IgD-negative memory B cell (primary cell): ENCODE measurements around the gene TFCP2L1. TPM values are rescaled to one million over a fixed set of nuclear protein-coding genes. Genes with fewer than 3 reads are reported as not detected.
A peak's percentile ranks its signal among the peaks of the same experiment; 100 is the strongest.

ENCODE experiments used
- H3K27ac Mint-ChIP-seq, 3 donors: one replicate each; pipeline ENCODE4 v1.8.0; 2020 to 2022; ENCODE audit warnings: mild to moderate bottlenecking in 3 of 3, mixed read lengths in 3 of 3, moderate library complexity in 1 of 3
- H3K27me3 Mint-ChIP-seq: one replicate; pipeline ENCODE4 v1.8.0; 2021; ENCODE audit warnings: mixed read lengths
- H3K36me3 Mint-ChIP-seq: one replicate; pipeline ENCODE4 v1.8.0; 2020; ENCODE audit warnings: mild to moderate bottlenecking, mixed read lengths
- H3K4me1 Mint-ChIP-seq, 3 donors: one replicate each; pipeline ENCODE4 v1.8.0; 2020 to 2022; ENCODE audit warnings: mixed read lengths in 3 of 3, mild to moderate bottlenecking in 1 of 3
- H3K4me3 Mint-ChIP-seq, 4 donors: one replicate each; pipeline ENCODE4 v1.8.0; 2020 to 2022; ENCODE audit warnings: mild to moderate bottlenecking in 4 of 4, mixed read lengths in 4 of 4, moderate library complexity in 3 of 4
- H3K9me3 Mint-ChIP-seq, 3 donors: one replicate each; pipeline ENCODE4 v1.8.0; 2020 to 2021; ENCODE audit warnings: mixed read lengths in 3 of 3, mild to moderate bottlenecking in 1 of 3
- polyA plus RNA-seq: library from polyadenylated mRNA; unstranded; fragments of 300-500 nt; fragmentation: Illumina TruSeq; gene quantifications from one replicate; pipeline ENCODE4 v1.2.3, GENCODE V29; 2021

The TFCP2L1 gene
- polyA plus RNA-seq, 1 donor from 2014 or later, result 0.25 TPM

DNA sequence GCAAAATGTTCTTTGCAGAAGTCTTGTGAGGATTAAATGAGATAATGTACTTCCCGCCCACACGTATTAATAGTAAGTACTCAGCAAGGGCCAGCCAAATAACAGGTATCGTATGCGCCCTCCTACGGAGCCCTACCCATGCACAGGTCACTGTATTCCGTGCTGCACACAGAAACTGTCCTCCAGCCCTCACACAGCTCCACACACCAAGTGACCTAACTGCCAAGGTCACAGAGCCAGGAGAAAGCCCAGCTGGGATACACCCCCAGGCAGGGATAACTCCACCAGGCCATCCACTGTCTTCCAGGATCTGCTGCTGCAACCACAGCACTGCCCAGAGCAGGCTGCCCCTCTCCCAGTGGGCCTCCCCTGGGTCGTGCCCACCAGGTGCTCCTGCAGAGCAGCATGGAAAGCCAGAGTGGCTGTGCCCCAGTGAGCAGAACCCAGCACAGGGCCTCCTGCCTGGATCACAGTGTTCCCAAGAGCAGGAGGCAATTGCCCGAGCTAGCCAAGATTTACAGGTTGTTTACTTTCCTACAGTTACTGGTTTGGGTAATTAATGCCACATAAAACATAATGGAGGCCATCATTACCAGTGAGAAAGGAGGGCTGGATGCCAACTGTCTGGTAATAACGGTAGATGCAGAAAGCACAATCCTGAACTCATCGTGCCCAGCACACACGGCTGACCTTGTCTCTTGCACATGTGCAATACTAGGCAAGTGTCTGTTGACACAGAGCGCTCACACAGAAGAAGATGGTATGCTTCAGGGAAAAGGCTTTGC, 24.4 kb downstream of the TFCP2L1 start:
- Mint-ChIP-seq H3K27me3 (peaks cover 2% of the 10 kb centered on the region), H3K36me3 (no peaks in the 10 kb centered on the region), H3K9me3 (peaks cover 0 to 2% (median 0%) of the 10 kb centered on the region in 3 donors), H3K4me1 (no peaks in the 10 kb centered on the region), H3K27ac (no peak overlapping the region), H3K4me3 (no peak overlapping the region)

- Mint-ChIP-seq H3K4me3 (no peak overlapping the region), H3K27ac (no peak overlapping the region), H3K9me3 (peaks cover 0 to 2% (median 0%) of the 10 kb centered on the region in 3 donors), H3K36me3 (no peaks in the 10 kb centered on the region), H3K4me1 (no peaks in the 10 kb centered on the region), H3K27me3 (peaks cover 2% of the 10 kb centered on the region)
These were observed 27.0 kb downstream of the TFCP2L1 start for GRCh38 chr2:121258051-121258450.

- H3K27me3 Mint-ChIP-seq, result peaks cover 2% of the 10 kb centered on the region
- no peaks in the 10 kb centered on the region for H3K36me3 Mint-ChIP-seq
- peak overlapping the region in 1 of 4 donors; percentile 75 for H3K4me3 Mint-ChIP-seq
- H3K4me1 Mint-ChIP-seq, result no peaks in the 10 kb centered on the region
- peaks cover 0 to 2% (median 0%) of the 10 kb centered on the region in 3 donors for H3K9me3 Mint-ChIP-seq
- no peak overlapping the region for H3K27ac Mint-ChIP-seq
These were observed 27.5 kb downstream of the TFCP2L1 start for GRCh38 chr2:121257480-121257840.

- Mint-ChIP-seq H3K27ac (no peak overlapping the region), H3K36me3 (no peaks in the 10 kb centered on the region), H3K9me3 (peaks cover 0 to 2% (median 0%) of the 10 kb centered on the region in 3 donors), H3K4me1 (no peaks in the 10 kb centered on the region), H3K4me3 (no peak overlapping the region), H3K27me3 (peaks cover 2% of the 10 kb centered on the region)
These were observed 28.1 kb downstream of the TFCP2L1 start for GRCh38 chr2:121256720-121257479.

DNA sequence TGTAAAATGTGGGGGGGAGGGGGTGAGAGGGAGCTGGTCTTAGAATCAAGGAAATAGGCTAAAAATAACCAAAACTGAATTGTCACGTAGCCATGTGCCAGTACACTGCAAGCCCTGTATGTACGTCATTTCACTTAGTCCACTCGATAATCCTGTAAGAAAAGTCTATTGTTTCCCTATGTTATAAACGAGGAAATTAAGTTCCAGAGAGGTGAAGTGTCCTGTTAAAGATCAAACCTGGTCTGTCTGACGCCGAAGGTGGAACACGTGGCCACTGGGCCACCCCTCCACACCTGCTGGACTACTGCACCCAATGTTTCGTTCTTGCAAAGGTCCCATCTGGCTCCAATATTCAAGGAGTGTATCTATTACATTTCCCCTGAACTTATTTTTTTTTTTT, 29.6 kb downstream of the TFCP2L1 start:
- Mint-ChIP-seq H3K27ac (no peak overlapping the region), H3K36me3 (no peaks in the 10 kb centered on the region), H3K27me3 (peaks cover 2% of the 10 kb centered on the region), H3K9me3 (peaks cover 0 to 2% (median 0%) of the 10 kb centered on the region in 3 donors), H3K4me3 (no peak overlapping the region), H3K4me1 (no peaks in the 10 kb centered on the region)

- H3K27ac Mint-ChIP-seq, result no peak overlapping the region
- no peak overlapping the region for H3K4me3 Mint-ChIP-seq
- no peaks in the 10 kb centered on the region for H3K4me1 Mint-ChIP-seq
- H3K36me3 Mint-ChIP-seq, result no peaks in the 10 kb centered on the region
- H3K27me3 Mint-ChIP-seq, result peaks cover 2% of the 10 kb centered on the region
- H3K9me3 Mint-ChIP-seq, result peaks cover 0 to 2% (median 0%) of the 10 kb centered on the region in 3 donors
These were observed 30.3 kb downstream of the TFCP2L1 start for GRCh38 chr2:121254748-121255147.

DNA sequence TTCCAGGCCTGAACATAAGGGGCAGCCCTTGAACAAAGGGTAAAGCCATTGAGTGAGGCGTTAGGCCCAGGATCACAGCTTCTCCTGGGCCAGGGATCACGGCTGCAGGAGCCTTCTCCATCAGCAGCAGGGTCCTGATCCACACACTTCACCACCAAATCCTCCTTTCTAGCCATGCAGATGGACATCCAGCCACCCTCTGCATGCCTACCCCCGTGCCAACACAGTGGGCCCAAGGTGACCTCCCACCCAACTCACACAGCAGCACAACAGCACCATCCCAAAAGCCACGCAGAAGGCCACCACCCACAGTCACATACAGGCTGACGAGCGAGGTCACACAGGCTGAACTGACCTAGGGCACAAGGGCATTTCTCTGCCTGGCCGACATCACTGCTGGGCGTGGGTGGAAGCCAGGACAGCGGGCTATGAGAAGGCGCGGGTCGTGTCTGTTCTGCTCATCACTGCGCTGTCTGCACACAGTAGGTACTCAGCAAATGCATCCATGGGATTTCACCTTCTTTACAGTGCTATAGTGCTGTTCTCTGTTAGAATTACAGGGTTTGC, 31.2 kb downstream of the TFCP2L1 start:
- H3K27ac Mint-ChIP-seq, result no peak overlapping the region
- peaks cover 2% of the 10 kb centered on the region for H3K27me3 Mint-ChIP-seq
- H3K36me3 Mint-ChIP-seq, result no peaks in the 10 kb centered on the region
- no peaks in the 10 kb centered on the region for H3K4me1 Mint-ChIP-seq
- H3K9me3 Mint-ChIP-seq, result peaks cover 0 to 2% (median 0%) of the 10 kb centered on the region in 3 donors
- H3K4me3 Mint-ChIP-seq, result no peak overlapping the region

- Mint-ChIP-seq H3K27ac (no peak overlapping the region), H3K36me3 (no peaks in the 10 kb centered on the region), H3K9me3 (peaks cover 0 to 2% (median 0%) of the 10 kb centered on the region in 3 donors), H3K4me1 (no peaks in the 10 kb centered on the region), H3K27me3 (no peaks in the 10 kb centered on the region), H3K4me3 (no peak overlapping the region)
These were observed 31.9 kb downstream of the TFCP2L1 start for GRCh38 chr2:121253021-121253673.

GRCh38 chr2:121251497-121251896, 33.5 kb downstream of the TFCP2L1 start:
- Mint-ChIP-seq H3K9me3 (peaks cover 0 to 2% (median 0%) of the 10 kb centered on the region in 3 donors), H3K27ac (no peak overlapping the region), H3K36me3 (no peaks in the 10 kb centered on the region), H3K4me1 (peaks cover 0 to 2% (median 0%) of the 10 kb centered on the region in 3 donors), H3K27me3 (no peaks in the 10 kb centered on the region), H3K4me3 (no peak overlapping the region)

DNA sequence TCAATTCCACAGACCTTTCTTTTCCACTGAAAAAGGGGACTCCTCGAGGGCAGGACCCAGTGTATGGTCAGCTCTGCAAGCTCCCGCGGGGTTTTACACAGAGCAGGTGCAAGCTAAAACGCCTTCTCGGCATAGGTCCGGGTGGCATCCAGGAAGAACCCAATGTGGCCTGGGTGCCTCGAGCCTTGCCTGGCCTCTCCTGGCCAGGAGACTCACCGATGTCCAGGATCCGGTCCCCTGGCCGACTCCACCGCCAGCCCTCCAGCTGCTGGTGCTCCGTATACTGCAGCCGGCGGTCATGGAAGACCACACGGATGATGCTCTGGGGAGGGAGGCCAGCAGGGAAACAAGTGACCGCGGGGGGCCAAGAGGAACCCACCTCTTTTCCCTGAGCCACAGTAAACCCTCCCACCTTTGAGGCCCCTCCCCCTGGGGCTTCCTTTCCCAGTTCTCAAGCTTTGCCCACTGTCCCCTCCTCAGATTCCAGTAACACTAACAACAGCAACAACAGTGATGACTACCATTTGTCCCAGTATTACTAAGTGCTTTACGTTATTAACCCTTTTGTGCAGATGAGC, 36.1 kb downstream of the TFCP2L1 start:
- no peak overlapping the region for H3K4me3 Mint-ChIP-seq

GRCh38 chr2:121247971-121248370, 37.0 kb downstream of the TFCP2L1 start:
- H3K27ac Mint-ChIP-seq, result no peak overlapping the region

More for the DNA sequence above, 36.1 kb downstream of the TFCP2L1 start:
- no peak overlapping the region for H3K27ac Mint-ChIP-seq
- no peaks in the 10 kb centered on the region for H3K9me3 Mint-ChIP-seq
- H3K4me1 Mint-ChIP-seq, result peaks cover 0 to 2% (median 0%) of the 10 kb centered on the region in 3 donors
- no peaks in the 10 kb centered on the region for H3K27me3 Mint-ChIP-seq
- no peaks in the 10 kb centered on the region for H3K36me3 Mint-ChIP-seq

DNA sequence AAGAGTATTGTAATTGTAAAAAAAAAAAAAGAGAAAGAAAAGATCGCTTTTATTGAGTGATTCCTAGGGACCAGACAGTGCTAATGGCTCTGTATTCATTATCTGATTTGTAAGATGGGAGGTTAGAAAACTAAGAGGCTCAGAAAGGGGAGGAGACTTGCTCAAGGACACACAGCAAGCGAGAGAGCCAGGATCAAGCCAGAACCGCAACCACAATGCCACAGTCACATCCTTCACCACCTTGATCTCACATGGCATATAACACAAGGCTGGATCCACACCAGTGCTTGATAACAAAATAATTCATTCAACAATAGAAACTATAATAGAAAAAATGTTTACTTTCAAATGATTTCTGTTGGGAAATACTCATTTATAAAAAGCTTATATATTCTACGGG, 37.5 kb downstream of the TFCP2L1 start:
- H3K27me3 Mint-ChIP-seq, result no peaks in the 10 kb centered on the region
- H3K4me1 Mint-ChIP-seq, result peaks cover 0 to 2% (median 0%) of the 10 kb centered on the region in 3 donors
- H3K36me3 Mint-ChIP-seq, result no peaks in the 10 kb centered on the region
- H3K4me3 Mint-ChIP-seq, result no peak overlapping the region
- H3K27ac Mint-ChIP-seq, result no peak overlapping the region
- no peaks in the 10 kb centered on the region for H3K9me3 Mint-ChIP-seq

More at GRCh38 chr2:121247971-121248370, 37.0 kb downstream of the TFCP2L1 start:
- Mint-ChIP-seq H3K4me3 (no peak overlapping the region), H3K9me3 (no peaks in the 10 kb centered on the region), H3K27me3 (no peaks in the 10 kb centered on the region), H3K36me3 (no peaks in the 10 kb centered on the region), H3K4me1 (peaks cover 0 to 2% (median 0%) of the 10 kb centered on the region in 3 donors)

- H3K4me3 Mint-ChIP-seq, result no peak overlapping the region
- H3K27me3 Mint-ChIP-seq, result no peaks in the 10 kb centered on the region
- no peaks in the 10 kb centered on the region for H3K36me3 Mint-ChIP-seq
- H3K9me3 Mint-ChIP-seq, result no peaks in the 10 kb centered on the region
- H3K27ac Mint-ChIP-seq, result peak overlapping the region in 1 of 3 donors; percentile 47
- H3K4me1 Mint-ChIP-seq, result peaks cover 0 to 2% (median 0%) of the 10 kb centered on the region in 3 donors
These were observed 38.2 kb downstream of the TFCP2L1 start for GRCh38 chr2:121246704-121247255.

DNA sequence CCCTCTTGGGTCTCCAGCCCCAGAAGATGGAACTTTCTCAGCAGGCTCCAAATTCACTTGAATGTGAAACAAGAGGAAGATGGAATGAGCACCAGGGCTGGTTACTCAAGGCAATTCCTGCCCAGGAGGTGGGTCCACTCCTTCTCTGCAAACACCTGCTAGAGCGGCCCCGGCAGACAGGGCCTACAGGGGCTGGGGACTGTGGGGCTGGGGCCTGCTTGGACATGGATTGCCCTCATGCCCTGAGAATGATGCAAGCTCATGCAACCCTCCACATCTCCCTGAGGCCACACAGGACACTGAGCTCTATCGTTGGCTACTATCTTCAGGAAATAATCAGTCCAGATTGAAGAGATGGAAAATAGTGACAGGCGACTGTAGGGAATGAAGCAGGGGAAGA, 39.1 kb downstream of the TFCP2L1 start:
- H3K27me3 Mint-ChIP-seq, result no peaks in the 10 kb centered on the region
- no peaks in the 10 kb centered on the region for H3K9me3 Mint-ChIP-seq
- peak overlapping the region in 1 of 3 donors; percentile 55 for H3K27ac Mint-ChIP-seq

More for the DNA sequence above, 39.1 kb downstream of the TFCP2L1 start:
- H3K4me3 Mint-ChIP-seq, result no peak overlapping the region
- H3K36me3 Mint-ChIP-seq, result peaks cover under 1% of the 10 kb centered on the region
- H3K4me1 Mint-ChIP-seq, result peaks cover 0 to 2% (median 0%) of the 10 kb centered on the region in 3 donors
